ENCODE data around the gene GCC2. TPM values are rescaled to one million over a fixed set of nuclear protein-coding genes. Genes with fewer than 3 reads are reported as not detected.
"Not testable (repeated sequence)": the region's sequence is repeated elsewhere in the genome, so short reads cannot be mapped to it uniquely, and the experiment has no call there.

The GCC2 gene
- total and polyA plus RNA-seq, 2 of the 13 experiments (the other 11 are each of a cell fraction or from before 2014, with no cell fraction given), result 17.6 to 22.5 TPM

DNA sequence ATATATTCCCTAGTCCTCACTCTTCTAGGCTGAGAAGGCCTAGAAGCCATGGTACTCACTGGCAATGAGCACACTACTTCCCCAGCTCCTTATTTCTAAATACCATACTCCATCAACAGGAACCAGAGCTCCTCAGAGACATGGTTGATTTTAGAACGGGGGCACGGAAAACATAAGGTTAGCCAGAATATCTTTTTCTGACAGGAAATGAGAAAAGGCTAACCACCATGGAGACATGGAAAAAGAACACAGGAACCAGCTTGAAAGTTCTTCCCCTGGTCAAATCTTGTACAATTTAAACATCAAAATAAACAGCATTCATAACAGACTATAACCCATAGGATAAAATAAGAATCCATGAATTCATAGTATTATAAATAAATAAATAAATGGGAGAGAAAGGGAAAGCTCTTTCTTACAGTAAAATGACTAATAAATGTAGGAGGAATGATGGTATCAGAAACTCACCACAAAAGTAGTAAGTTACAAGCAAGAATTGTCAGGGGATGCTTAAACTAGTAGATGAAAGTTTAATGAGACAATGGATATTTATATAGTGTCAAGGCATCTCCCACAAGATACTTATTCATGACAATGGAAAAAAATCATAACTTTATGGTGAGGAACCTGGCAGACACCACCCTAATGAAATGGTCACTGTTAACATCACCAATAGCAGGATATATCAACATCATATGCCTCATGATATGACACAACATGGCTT lies 20.6 kb upstream of the GCC2 start (continued):
- no peak for TF ChIP-seq ZNF850 (CRISPR knock-in tag; conservative IDR thresholded peaks at IDR 0.05)
- TF ChIP-seq ZNF768 (CRISPR knock-in tag; IDR thresholded peaks at IDR 0.05), result no peak
- no peak for TF ChIP-seq TOPORS (CRISPR knock-in tag; IDR thresholded peaks at IDR 0.05)
- TF ChIP-seq IRF9 (CRISPR knock-in tag; IDR thresholded peaks at IDR 0.05; ENCODE audit: borderline replicate concordance), result no peak

GRCh38 chr2:108435578-108435977 lies 13.4 kb upstream of the GCC2 start:
- H2AFZ ChIP-seq (ENCODE audit: low read length); ATAC-seq; H3K79me2 ChIP-seq (ENCODE audit: insufficient read depth, low read length); POLR2A ChIA-PET; intact Hi-C loops (cut with micrococcal nuclease; ENCODE audit: unreplicated experiment); DNase-seq (ENCODE audit: low spot score); H3K27ac ChIP-seq (ENCODE audit: extremely low read length, insufficient read depth, low read length); H3K9ac ChIP-seq (ENCODE audit: insufficient read depth, low read depth, low read length); H3K4me3 ChIP-seq (replicated peaks in 1 of 3; ENCODE audit: insufficient read depth in 1 of 3, low read depth in 2 of 3, low read length in 3 of 3); FAIRE-seq; in situ Hi-C loops (cut with HindIII; ENCODE audit: extremely low pct_ligation_motif_present, low pct_unique_long_range_greater_than_20kb); H3K4me1 ChIP-seq (ENCODE audit: insufficient read depth, low read length); H4K20me1 ChIP-seq (ENCODE audit: insufficient read depth, low read length); H3K4me2 ChIP-seq (ENCODE audit: low read depth, low read length); CTCF ChIA-PET (ENCODE audit: low intra/inter-chr PET ratio, low total read pairs); BruUV-seq (replicated peaks); H3K36me3 ChIP-seq (replicated peaks in 1 of 2; ENCODE audit: control insufficient read depth in 1 of 2, insufficient read depth in 2 of 2, low read length in 2 of 2); H3K27me3 ChIP-seq (ENCODE audit: control insufficient read depth in 1 of 2, insufficient read depth in 2 of 2, low read length in 2 of 2); H3K9me3 ChIP-seq (ENCODE audit: low read length): not testable (repeated sequence)
- WGBS (ENCODE audit: low lambda C conversion rate), result 81% methylated on average over 1 of the region's 1 CpG

DNA sequence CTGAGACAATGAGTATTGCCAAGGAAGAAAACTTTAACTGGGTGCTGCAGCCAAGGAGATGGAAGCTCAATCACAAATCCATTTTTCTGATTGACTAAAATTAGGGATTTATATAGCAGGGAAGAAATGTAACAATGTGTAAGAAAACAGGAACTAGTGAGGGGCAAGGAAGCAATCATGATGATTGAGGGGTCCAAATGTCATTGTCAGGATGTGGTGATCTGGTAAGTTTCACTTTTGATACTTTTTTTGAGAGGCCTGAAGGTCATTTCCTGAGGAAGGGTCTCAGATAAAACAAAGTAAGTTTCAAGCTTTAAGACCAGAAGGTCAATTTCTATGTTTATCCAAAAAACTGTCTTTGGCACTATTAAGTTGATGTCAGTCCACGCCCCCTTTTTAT lies 12.0 kb upstream of the GCC2 start:
- POLR2A ChIA-PET, result no interaction called here

More for the DNA sequence above, 12.0 kb upstream of the GCC2 start:
- CTCF ChIA-PET (ENCODE audit: low intra/inter-chr PET ratio, low total read pairs), result no interaction called here
- Histone ChIP-seq H3K9me3 (ENCODE audit: low read length) (no peaks in the 10 kb centered on the region), H4K20me1 (ENCODE audit: insufficient read depth, low read length) (no peaks in the 10 kb centered on the region), H3K9ac (ENCODE audit: insufficient read depth, low read depth, low read length) (no peak overlapping the region), H3K4me2 (ENCODE audit: low read depth, low read length) (no peak overlapping the region), H3K36me3 (replicated peaks in 1 of 2; ENCODE audit: control insufficient read depth in 1 of 2, insufficient read depth in 2 of 2, low read length in 2 of 2) (no peaks in the 10 kb centered on the region), H3K79me2 (ENCODE audit: insufficient read depth, low read length) (no peaks in the 10 kb centered on the region), H3K4me1 (ENCODE audit: insufficient read depth, low read length) (no peaks in the 10 kb centered on the region), H3K4me3 (replicated peaks in 1 of 3; ENCODE audit: insufficient read depth in 1 of 3, low read depth in 2 of 3, low read length in 3 of 3) (no peak overlapping the region), H2AFZ (ENCODE audit: low read length) (no peak overlapping the region), H3K27ac (ENCODE audit: extremely low read length, insufficient read depth, low read length) (no peak overlapping the region), H3K27me3 (ENCODE audit: control insufficient read depth in 1 of 2, insufficient read depth in 2 of 2, low read length in 2 of 2) (no peaks in the 10 kb centered on the region; a peak in 1 of 5 replicates)
- DNase-seq (ENCODE audit: low spot score) (no peak), FAIRE-seq (no peak), ATAC-seq (no peak)
- no TSS peak for BruUV-seq (replicated peaks)
- intact Hi-C loops (cut with micrococcal nuclease; ENCODE audit: unreplicated experiment), result no loop called here
- WGBS (ENCODE audit: low lambda C conversion rate), result 0% methylated on average over 1 of the region's 1 CpG
- in situ Hi-C loops (cut with HindIII; ENCODE audit: extremely low pct_ligation_motif_present, low pct_unique_long_range_greater_than_20kb), result no loop called here
- TF ChIP-seq NBN (conservative IDR thresholded peaks at IDR 0.05), result no peak
